Activated CD4-positive, alpha-beta T cell treated with anti-CD3 and anti-CD28 coated beads for 24 hours (primary cell): ENCODE measurements around the gene THBS2.

Source experiments
- DNase-seq, 2 donors: peaks; one replicate each; pipeline ENCODE4 v3.0.0-alpha.2; 2020; ENCODE audit warnings: low read depth in 2 of 2

Gene THBS2

GRCh38 chr6:169249057-169249456 lies 4.6 kb downstream of the THBS2 start:
- DNase-seq, result no peak

GRCh38 chr6:169248521-169248971 lies 5.1 kb downstream of the THBS2 start:
- no peak for DNase-seq

- DNase-seq, result no peak
These were observed 5.7 kb downstream of the THBS2 start for GRCh38 chr6:169247991-169248390.

GRCh38 chr6:169247419-169247818 lies 6.2 kb downstream of the THBS2 start:
- no peak for DNase-seq

- DNase-seq, result no peak
These were observed 7.2 kb downstream of the THBS2 start for GRCh38 chr6:169246445-169246844.

GRCh38 chr6:169244684-169245383 lies 8.8 kb downstream of the THBS2 start:
- DNase-seq, result no peak

- no peak for DNase-seq
These were observed 10.0 kb downstream of the THBS2 start for GRCh38 chr6:169243661-169244060.

GRCh38 chr6:169243186-169243585 lies 10.5 kb downstream of the THBS2 start:
- no peak for DNase-seq

- no peak for DNase-seq
These were observed 11.8 kb downstream of the THBS2 start for GRCh38 chr6:169241688-169242350.

- DNase-seq, result no peak
These were observed 12.9 kb downstream of the THBS2 start for GRCh38 chr6:169240591-169241390.

- DNase-seq, result no peak
These were observed 13.5 kb downstream of the THBS2 start for GRCh38 chr6:169240125-169240524.

- no peak for DNase-seq
These were observed 14.5 kb downstream of the THBS2 start for GRCh38 chr6:169239181-169239580.

GRCh38 chr6:169238766-169239165 lies 14.9 kb downstream of the THBS2 start:
- DNase-seq, result no peak

- no peak for DNase-seq
These were observed 16.0 kb downstream of the THBS2 start for GRCh38 chr6:169237496-169238134.

- DNase-seq, result no peak
These were observed 16.7 kb downstream of the THBS2 start for GRCh38 chr6:169236988-169237387.

GRCh38 chr6:169236545-169236944 lies 17.1 kb downstream of the THBS2 start:
- DNase-seq, result no peak

- no peak for DNase-seq
These were observed 18.4 kb downstream of the THBS2 start for GRCh38 chr6:169235286-169235685.

GRCh38 chr6:169234634-169235033 lies 19.0 kb downstream of the THBS2 start:
- no peak for DNase-seq

GRCh38 chr6:169233832-169234231 lies 19.8 kb downstream of the THBS2 start:
- DNase-seq, result no peak

GRCh38 chr6:169233181-169233580 lies 20.5 kb downstream of the THBS2 start:
- DNase-seq, result no peak

- no peak for DNase-seq
These were observed 21.1 kb downstream of the THBS2 start for GRCh38 chr6:169232507-169232931.
